ENCODE data around the gene ZNF253. TPM values are rescaled to one million over a fixed set of nuclear protein-coding genes. Genes with fewer than 3 reads are reported as not detected.

ZNF253 gene
- total and polyA plus RNA-seq, 9 of the 15 experiments (the other 6 are each of a cell fraction or from before 2014, with no cell fraction given): 4.0 to 14.4 (median 7.5) TPM

DNA sequence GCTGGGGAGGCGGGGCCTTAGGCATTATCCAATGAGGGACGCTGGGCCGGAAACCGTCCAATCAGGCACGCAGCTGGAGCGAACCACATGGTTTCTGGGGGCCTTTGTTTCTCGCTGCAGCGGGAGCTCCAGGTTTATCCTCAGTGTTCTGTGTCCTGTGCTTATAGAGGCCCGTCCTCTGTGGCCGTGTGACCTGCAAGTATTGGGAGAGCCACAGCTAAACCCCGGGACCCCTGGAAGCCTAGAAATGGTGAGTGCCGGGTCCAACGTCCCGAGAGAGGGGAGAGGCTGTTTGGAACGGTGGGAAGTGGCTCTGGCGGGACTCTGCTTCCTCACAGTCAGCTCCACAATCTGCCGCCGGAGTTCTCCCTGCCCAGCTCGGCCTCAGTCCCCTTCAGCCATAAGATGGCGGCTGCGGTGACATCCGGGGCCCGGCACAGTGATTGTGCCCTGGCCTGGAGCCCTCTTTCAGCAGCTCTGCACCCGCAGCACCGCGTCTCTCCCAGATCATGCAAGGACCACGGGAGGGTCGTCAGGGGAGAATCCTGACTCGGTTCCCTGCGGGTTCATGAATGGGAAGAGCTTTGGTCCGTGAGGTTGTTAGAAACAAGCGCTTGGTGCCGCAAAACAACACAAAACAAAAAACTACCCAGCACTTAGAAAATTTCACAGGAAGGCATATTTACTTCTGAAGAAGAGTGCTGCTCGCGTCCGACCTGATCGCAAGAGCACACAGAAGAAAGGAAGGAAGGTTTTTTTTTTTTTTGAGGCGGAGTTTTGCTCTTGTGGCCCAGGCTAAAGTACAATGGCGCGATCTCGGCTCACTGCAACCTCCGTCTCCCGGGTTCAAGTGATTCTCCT is at the start of gene ZNF253 (continued):
- no peak for TF ChIP-seq ZHX1 (conservative IDR thresholded peaks at IDR 0.05; ENCODE audit: low read length)
- TF ChIP-seq EP300 (IDR thresholded peaks at IDR 0.05; ENCODE audit: low read length): no peak
- no peak for TF ChIP-seq ETS2 (tag; IDR thresholded peaks at IDR 0.05; ENCODE audit: borderline replicate concordance, poor library complexity, severe bottlenecking)
- peak; percentile 84 for TF ChIP-seq ASH1L (IDR thresholded peaks at IDR 0.05; ENCODE audit: borderline replicate concordance, low read depth, partially characterized antibody)
- TF ChIP-seq, protein P1, sequence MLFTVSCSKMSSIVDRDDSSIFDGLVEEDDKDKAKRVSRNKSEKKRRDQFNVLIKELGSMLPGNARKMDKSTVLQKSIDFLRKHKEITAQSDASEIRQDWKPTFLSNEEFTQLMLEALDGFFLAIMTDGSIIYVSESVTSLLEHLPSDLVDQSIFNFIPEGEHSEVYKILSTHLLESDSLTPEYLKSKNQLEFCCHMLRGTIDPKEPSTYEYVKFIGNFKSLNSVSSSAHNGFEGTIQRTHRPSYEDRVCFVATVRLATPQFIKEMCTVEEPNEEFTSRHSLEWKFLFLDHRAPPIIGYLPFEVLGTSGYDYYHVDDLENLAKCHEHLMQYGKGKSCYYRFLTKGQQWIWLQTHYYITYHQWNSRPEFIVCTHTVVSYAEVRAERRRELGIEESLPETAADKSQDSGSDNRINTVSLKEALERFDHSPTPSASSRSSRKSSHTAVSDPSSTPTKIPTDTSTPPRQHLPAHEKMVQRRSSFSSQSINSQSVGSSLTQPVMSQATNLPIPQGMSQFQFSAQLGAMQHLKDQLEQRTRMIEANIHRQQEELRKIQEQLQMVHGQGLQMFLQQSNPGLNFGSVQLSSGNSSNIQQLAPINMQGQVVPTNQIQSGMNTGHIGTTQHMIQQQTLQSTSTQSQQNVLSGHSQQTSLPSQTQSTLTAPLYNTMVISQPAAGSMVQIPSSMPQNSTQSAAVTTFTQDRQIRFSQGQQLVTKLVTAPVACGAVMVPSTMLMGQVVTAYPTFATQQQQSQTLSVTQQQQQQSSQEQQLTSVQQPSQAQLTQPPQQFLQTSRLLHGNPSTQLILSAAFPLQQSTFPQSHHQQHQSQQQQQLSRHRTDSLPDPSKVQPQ (CRISPR knock-in tag; IDR thresholded peaks at IDR 0.05; ENCODE audit: borderline replicate concordance): no peak
- TF ChIP-seq RFX5 (IDR thresholded peaks at IDR 0.05; ENCODE audit: low read depth, low read length): peak; percentile 51; the same call in 1 of the 2 replicates
- TF ChIP-seq ARID1B (IDR thresholded peaks at IDR 0.05): 0 out of 2 replicates have a peak, but pooled peaks have one; percentile 0
- TF ChIP-seq ERF (CRISPR knock-in tag; IDR thresholded peaks at IDR 0.05): no peak
- TF ChIP-seq CTBP1 (IDR thresholded peaks at IDR 0.05; ENCODE audit: borderline replicate concordance): peak; percentile 11; the same call in 1 of the 2 replicates
- TF ChIP-seq, protein P2, sequence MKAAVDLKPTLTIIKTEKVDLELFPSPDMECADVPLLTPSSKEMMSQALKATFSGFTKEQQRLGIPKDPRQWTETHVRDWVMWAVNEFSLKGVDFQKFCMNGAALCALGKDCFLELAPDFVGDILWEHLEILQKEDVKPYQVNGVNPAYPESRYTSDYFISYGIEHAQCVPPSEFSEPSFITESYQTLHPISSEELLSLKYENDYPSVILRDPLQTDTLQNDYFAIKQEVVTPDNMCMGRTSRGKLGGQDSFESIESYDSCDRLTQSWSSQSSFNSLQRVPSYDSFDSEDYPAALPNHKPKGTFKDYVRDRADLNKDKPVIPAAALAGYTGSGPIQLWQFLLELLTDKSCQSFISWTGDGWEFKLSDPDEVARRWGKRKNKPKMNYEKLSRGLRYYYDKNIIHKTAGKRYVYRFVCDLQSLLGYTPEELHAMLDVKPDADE (conservative IDR thresholded peaks at IDR 0.05; ENCODE audit: control insufficient read depth, low read depth, low read length): no peak
- TF ChIP-seq RB1 (IDR thresholded peaks at IDR 0.05; ENCODE audit: low read depth): peak; percentile 65
- TF ChIP-seq, protein P3, sequence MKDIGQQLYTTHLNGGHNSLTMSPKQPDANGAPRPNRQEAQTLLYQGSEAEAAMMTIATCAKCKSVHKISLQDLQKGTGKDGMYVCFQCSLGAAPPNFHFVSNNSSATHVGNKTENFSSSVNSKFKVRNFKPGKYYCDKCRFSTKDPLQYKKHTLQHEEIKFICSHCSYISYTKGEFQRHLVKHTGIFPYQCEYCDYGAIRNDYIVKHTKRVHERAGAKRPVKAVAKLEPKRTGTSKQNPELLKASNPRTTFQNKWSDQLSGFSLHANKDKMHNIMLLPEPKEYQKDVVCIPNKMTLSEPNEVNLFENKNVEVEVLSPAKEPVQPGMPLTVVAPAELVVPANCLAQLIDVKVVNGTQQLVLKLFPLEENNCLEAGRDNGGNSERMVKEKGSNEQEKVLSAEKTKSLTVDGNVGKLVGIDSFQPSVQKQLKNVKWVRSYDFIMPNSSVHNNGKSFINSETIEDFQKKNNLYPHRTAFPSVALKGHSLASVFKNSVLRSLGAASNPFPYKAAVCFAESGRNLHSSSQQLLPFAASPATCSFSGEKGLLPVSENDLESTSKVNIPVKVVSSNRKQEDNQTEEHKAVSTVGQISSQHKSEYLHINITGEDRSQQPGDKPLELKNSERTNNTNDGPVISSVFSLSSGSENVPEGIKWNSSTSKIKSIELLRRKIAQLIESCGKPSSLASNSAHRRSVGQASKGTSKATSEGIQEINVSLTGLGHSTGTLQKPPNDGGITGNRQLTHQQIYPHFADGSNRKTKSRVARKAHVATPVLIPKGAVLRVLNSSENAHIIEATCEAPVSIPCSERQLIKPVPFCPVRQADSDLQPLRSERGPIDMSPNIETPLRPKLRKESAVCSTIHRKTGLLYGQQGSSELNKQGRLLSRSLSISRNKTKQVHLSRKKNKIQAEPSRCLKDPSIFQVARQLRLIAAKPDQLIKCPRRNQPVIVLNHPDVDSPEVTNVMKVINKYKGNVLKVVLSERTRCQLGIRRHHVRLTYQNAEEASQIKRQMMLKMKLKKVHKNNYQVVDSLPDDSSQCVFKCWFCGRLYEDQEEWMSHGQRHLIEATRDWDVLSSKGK (CRISPR knock-in tag; IDR thresholded peaks at IDR 0.05): no peak
- TF ChIP-seq ZBED1 (IDR thresholded peaks at IDR 0.05): 0 out of 2 replicates have a peak, but pooled peaks have one; percentile 29
- peak; percentile 79; the same call in 1 of the 2 replicates for TF ChIP-seq KAT7 (CRISPR knock-in tag; IDR thresholded peaks at IDR 0.05; ENCODE audit: borderline replicate concordance)
- TF ChIP-seq, protein P4, sequence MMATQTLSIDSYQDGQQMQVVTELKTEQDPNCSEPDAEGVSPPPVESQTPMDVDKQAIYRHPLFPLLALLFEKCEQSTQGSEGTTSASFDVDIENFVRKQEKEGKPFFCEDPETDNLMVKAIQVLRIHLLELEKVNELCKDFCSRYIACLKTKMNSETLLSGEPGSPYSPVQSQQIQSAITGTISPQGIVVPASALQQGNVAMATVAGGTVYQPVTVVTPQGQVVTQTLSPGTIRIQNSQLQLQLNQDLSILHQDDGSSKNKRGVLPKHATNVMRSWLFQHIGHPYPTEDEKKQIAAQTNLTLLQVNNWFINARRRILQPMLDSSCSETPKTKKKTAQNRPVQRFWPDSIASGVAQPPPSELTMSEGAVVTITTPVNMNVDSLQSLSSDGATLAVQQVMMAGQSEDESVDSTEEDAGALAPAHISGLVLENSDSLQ (IDR thresholded peaks at IDR 0.05): no peak

Measured in K562 (cell line).